Activated CD8-positive, alpha-beta memory T cell treated with anti-CD3 and anti-CD28 coated beads, Interleukin-2, amount 50 U/mL, for 48 hours (primary cell): Measurements from ENCODE around the gene RLN3.
"Not testable (repeated sequence)": the region's sequence is repeated elsewhere in the genome, so short reads cannot be mapped to it uniquely, and the experiment has no call there.

Experiments used
- DNase-seq: peaks from one replicate; pipeline ENCODE4 v3.0.0-alpha.2; 2020

RLN3 gene

GRCh38 chr19:13995878-13996765, 31.8 kb upstream of the RLN3 start:
- no peak for DNase-seq

- DNase-seq = no peak
Measured at GRCh38 chr19:13996928-13997630, 30.9 kb upstream of the RLN3 start.

DNA sequence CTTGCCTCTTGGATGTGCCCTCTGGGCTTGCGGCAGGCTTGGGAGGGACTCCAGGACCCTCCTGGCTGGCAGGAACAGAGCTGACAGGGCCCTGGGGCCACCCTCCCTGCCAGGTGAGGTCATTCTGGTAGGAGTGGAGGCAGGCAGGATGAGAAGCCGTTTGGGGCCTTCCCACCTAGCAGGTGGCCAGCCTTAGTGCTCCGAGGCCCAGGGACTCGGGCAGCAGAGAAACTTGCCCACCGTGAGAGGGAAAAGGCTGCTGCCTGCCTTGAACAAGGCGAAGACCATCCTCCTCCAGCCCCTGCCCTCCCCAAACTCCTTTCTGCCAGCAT, 30.4 kb upstream of the RLN3 start:
- DNase-seq = no peak

DNA sequence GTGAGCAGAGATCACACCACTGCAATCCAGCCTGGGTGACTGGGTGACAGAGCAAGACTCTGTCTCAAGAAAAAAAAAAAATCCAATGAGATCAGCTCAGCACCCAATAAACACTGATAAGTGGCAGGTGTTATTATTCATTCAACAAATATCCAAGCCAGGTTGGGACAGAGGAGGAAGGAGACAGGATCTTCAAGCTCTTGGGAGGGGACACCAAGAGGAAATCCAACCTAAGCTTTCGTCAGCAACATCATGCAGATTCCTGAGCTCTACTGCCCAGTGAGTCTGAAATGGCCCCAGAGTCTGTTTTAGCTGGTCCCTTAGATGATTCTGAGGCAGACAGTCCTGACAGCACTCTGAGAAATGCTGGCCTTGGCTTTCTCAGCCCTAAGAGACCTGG, 29.5 kb upstream of the RLN3 start:
- no peak for DNase-seq

GRCh38 chr19:13999085-13999484, 28.9 kb upstream of the RLN3 start:
- DNase-seq = no peak

DNA sequence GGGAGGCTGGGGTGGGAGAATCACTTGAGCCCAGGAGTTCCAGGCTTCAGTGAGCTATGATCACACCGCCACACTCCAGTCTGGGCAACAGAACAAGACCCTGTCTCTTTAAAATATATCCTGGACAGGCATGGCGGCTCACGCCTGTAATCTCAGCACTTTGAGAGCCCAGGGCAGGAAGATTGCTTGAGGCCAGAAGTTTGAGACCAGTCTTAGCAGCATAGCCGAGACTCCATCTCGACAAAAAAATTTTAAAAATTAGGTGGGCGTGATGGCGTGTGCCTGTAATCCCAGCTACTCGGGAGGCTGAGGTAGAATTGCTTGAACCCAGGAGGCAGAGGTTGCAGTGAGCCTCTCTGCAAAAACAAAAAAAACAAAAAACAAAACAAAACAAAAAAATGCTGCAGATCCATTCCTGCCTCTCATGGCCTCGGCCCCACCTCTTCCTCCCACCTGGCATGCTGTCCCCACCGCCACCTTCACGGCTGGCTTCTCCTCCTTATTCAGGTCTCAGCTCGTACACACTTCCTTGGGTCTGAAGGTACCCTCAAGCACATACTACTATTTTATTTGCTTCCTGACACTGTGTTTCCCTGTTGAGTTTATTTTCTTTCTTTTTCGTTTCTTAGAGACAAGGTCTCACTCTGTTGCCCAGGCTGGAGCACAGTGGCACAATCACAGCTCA, 27.1 kb upstream of the RLN3 start:
- DNase-seq = no peak

- DNase-seq = no peak
Measured at GRCh38 chr19:14002571-14003250, 25.2 kb upstream of the RLN3 start.

DNA sequence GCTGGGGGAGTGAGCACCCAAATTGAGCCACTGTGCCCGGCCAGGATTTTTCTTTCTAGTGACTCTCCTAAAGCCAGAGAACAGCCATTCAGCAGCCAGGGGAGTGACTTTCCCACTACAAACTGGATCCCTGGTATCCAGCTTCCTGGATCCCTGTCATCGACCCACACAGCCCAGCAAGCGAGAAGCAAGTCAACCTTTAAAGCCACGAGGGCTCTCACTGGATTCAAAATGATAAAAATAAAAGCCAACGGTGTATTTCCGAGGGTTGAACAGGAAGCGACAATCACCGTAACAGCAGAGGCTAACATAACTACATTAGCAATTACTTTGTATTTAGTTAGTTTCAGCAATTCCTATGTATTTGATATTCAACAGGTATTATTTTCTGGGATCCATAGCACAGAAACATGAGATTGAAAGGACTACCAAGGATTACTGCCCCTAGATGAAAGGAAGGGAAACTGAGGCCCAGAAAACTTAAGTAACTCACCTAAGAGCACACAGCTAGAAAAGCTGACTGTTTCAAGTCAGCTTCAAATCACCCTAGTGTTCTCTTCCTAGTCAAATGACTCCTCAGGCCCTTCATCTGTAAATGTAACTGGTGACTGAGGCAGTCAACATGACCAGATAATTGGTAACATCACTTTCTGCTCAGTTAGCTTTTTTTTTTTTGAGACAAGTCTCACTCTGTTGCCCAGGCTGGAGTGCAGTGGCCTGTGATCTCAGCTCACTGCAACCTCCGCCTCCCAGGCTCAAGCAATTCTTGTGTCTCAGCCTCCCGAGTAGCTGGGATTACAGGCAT, 24.5 kb upstream of the RLN3 start:
- DNase-seq = no peak

- no peak for DNase-seq
Measured at GRCh38 chr19:14004619-14005348, 23.2 kb upstream of the RLN3 start.

DNA sequence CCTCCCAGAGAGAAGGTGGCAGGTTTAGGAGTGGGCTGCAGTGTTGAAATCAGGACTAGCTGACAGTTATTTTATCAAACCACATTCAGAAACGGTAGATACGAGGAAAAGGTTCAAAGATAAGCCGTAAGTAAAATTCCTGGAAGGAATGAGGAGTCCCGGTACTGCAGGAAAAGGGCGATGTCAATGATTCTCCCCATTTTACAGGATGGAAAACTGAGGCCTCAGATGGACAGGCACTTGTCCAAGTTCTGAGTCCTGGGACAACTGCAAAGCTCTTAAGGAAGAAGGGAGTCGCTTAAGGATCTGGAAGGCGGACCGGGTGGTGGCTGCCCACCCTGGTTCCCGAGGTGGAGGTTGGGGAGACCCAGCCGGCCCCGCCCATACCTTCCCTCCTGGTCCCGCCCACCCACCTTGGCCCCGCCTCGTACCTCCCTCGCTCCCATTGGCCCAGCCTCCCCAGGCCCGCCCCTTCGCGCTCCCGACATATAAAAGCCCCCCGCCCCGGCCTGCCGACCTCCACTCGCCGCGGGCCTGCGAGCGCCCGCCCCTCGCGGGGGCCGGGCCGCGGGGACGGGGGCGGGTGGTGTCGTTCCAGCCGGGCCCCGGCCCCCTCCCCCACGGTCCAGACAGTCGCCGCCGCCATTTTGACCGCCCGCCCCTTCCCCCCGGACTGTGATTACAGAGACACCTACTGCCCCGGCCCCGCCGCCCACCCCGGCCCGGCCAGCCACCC, 22.4 kb upstream of the RLN3 start:
- peak; percentile 97 for DNase-seq

DNA sequence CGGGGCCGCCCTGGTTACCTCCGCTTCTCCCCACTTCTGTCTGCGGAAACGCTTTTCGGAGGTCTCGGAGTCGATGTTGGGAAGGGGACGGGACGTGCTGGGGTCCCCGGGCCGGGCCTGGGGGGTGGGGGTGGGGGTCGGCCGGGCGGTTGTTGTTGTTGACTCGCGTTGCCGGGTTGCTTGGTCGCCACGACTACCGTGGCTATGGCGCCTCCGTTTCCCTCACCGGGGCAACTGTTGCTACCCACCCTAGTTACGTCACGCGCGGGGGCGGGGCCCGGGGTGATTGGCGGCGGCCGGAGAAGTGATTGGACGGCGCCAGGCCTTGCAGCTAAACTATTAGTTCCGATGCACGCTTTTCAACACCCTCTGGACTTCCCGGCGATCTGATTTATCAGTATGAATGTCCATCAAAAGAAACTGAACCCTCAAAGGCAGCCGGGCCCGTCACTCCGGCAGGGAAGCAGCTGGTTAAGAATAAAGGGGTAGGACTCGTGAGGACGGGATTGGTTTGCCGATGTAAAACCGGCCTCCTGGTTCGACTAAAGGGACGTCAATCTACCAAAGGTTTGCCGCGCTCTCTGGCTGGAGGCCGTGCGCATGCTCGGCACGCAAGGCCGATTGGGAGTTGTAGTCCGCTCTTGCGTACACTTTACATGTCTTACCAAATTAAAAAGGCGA, 21.7 kb upstream of the RLN3 start, which contains the start of gene RFX1:
Gene RFX1, minus strand, starts transcription at position 236 of the 681 bp plus-strand sequence. CDS start 12,477 bp downstream, outside the sequence.
- DNase-seq = peak; percentile 100

DNA sequence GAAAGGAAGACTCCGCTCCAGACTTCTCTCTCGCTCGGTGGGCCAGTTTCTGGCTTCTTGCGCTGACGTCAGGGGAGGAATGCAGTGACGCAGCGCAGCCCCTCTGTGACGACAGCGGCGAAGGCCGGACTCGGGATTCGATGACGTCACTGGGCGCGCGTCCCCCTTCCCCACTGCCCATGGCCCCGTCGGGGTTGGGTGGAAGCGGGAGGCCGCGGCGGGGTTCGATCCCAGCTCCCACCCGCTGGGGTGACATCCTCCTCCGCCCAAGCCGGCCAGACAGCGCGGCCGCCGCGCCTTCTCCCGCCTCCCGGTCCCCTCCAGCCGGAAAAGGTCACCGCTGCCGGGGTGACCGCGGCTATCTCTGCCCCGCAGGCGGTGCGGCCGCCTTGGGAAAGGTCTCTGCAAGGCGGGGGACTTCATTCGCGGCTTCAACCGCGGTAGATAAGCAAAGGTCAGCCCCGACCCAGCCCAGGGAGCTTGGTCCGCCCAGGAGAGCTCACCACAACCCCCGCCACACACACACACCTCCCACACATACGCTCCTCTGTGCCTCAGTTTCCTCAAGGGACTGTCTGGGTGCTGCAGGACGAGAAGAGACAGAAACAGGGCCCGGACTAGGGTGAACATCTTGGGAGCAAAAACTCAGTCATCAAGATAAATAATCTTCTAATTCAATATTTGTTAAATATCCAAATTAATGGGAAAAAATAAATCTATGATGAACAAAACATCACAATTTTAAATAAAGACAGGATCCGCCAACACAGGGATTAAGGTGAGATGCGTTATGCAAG, 21.0 kb upstream of the RLN3 start:
- no peak for DNase-seq

GRCh38 chr19:14012378-14012915, 15.5 kb upstream of the RLN3 start:
- DNase-seq = no peak

GRCh38 chr19:14015524-14016035, 12.4 kb upstream of the RLN3 start:
- no peak for DNase-seq

DNA sequence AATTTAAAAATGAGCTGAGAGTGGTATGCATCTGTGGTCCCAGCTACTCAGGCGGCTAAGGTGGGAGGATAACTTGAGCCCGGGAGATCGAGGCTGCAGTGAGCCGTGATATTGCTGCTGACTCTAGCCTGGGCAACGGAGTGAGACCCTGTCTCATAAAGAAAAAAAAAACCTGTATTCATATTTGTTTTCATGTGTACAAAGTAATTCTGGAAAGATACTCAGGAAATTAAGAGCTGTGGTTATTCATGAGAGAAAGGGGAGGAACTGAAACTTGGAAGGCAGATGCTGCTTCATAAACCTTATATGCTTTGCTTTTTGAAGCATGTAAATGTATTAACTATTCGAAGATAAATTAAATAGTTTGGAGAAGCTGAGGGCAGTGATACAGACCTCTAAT, 8.8 kb upstream of the RLN3 start:
- DNase-seq = no peak

DNA sequence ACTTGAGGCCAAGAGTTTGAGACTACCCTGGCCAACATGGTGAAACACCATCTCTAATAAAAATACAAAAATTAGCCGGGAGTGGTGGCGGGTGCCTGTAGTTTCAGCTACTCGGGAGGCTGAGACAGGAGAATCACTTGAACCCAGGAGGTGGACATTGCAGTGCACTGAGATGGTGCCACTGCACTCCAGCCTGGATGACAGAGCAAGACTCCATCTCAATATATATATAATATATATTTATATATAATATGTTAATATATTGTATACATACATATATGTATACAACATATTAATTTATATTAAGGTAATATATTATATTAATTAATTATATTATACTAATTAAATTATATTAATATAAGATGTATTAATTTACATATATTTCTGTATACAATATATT, 8.2 kb upstream of the RLN3 start:
- not testable (repeated sequence) for DNase-seq

GRCh38 chr19:14021474-14021873, 6.5 kb upstream of the RLN3 start:
- no peak for DNase-seq

DNA sequence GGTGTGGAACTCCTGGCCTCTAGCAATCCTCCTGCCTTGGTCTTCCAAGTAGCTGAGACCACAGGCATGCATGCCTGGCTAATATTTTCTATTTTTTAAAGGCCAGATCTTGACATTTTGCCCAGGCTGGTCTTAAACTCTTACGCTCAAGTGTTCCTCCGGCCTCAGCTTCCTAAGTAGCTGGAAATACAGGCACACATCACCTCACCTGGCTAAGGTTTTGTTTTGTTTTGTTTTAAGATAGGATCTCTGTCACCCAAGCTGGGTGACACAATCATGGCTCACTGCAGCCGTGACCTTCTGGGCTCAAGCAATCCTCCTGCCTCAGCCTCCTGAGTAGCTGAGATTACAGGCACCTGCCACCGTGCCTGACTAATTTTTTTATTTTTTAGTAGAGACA, 5.5 kb upstream of the RLN3 start:
- no peak for DNase-seq
